Measurements from ENCODE around the gene TTC12.

DNA sequence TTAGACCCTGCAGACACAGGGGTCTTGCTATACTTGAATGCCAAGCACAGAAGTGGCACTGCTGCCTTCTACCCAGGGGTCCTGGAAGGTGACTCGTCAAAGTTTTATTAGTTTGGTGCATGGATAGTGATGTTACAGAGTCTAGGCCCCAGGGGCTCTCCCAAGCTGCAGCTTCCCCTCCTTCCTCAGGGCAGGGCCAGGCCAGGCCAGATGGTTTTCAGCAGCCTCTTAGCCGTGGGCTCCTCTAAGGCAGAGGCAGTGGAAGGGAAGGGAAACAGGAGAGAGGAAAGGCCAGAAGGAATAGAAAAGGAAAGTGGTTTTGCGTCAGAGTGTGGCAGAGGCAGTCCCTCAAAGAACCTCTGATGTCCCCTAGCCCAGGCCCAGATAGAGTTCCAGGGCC lies 95.1 kb downstream of the TTC12 start:
- TF ChIP-seq, protein P1, sequence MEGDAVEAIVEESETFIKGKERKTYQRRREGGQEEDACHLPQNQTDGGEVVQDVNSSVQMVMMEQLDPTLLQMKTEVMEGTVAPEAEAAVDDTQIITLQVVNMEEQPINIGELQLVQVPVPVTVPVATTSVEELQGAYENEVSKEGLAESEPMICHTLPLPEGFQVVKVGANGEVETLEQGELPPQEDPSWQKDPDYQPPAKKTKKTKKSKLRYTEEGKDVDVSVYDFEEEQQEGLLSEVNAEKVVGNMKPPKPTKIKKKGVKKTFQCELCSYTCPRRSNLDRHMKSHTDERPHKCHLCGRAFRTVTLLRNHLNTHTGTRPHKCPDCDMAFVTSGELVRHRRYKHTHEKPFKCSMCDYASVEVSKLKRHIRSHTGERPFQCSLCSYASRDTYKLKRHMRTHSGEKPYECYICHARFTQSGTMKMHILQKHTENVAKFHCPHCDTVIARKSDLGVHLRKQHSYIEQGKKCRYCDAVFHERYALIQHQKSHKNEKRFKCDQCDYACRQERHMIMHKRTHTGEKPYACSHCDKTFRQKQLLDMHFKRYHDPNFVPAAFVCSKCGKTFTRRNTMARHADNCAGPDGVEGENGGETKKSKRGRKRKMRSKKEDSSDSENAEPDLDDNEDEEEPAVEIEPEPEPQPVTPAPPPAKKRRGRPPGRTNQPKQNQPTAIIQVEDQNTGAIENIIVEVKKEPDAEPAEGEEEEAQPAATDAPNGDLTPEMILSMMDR (IDR thresholded peaks at IDR 0.05), result no peak
- TF ChIP-seq POLR2A (IDR thresholded peaks at IDR 0.05), result no peak

Data from body of pancreas (tissue), 4 donors.